Activated B cell treated with CpG ODN at 0.5 μM for 24 hours (primary cell): ENCODE results near the gene CDK17. TPM values are rescaled to one million over a fixed set of nuclear protein-coding genes. Genes with fewer than 3 reads are reported as not detected.

Source experiments
- ATAC-seq: fragments of 200-7000 bp; cut with Tn5 transposase; one replicate; pipeline ENCODE4 v1.10.0; 2021; ENCODE audit warnings: low read depth, mild to moderate bottlenecking, moderate library complexity
- CTCF ChIA-PET: fragments of 350-600 bp; sonication (Branson Sonifier 250); formaldehyde crosslinking; loops from one replicate; lab custom pipeline; 2021; ENCODE audit warnings: antibody characterized with exemption; lab: Charles Lee
- POLR2A ChIA-PET: fragments of 350-600 bp; sonication (Branson Sonifier 250); formaldehyde crosslinking; loops from one replicate; lab custom pipeline; 2021; ENCODE audit warnings: antibody characterized with exemption; lab: Charles Lee
- DNase-seq: peaks from one replicate; pipeline ENCODE4 v3.0.0; 2022
- H3K27ac Mint-ChIP-seq: one replicate; pipeline ENCODE4 v1.8.0; 2020; ENCODE audit warnings: mixed read lengths
- H3K27me3 Mint-ChIP-seq: one replicate; pipeline ENCODE4 v1.8.0; 2021; ENCODE audit warnings: mixed read lengths
- H3K36me3 Mint-ChIP-seq: one replicate; pipeline ENCODE4 v1.8.0; 2021; ENCODE audit warnings: low read depth, mixed read lengths
- H3K4me1 Mint-ChIP-seq: one replicate; pipeline ENCODE4 v1.8.0; 2021; ENCODE audit warnings: mixed read lengths
- H3K4me3 Mint-ChIP-seq: one replicate; pipeline ENCODE4 v1.8.0; 2020; ENCODE audit warnings: mild to moderate bottlenecking, mixed read lengths
- H3K9me3 Mint-ChIP-seq: one replicate; pipeline ENCODE4 v1.8.0; 2020; ENCODE audit warnings: mixed read lengths
- CTCF ChIP-seq: fragments of 200-600 bp; IDR thresholded peaks from one replicate; pipeline ENCODE4 v1.8.0; 2022; ENCODE audit warnings: antibody characterized with exemption, mild to moderate bottlenecking
- intact Hi-C: fragments of 100-400 bp; cut with micrococcal nuclease; formaldehyde crosslinking; loops from one replicate; pipeline ENCODE4 v1.15.1; 2024
- total RNA-seq: library from RNA; stranded (reverse); gene quantifications from 2 replicates; pipeline ENCODE4 v1.2.3, GENCODE V29; 2022

The CDK17 gene
- total RNA-seq, 1 donor from 2014 or later: 57.3 TPM

- no peak for ATAC-seq
- Mint-ChIP-seq H3K27ac (no peak overlapping the region), H3K4me3 (no peak overlapping the region), H3K9me3 (no peaks in the 10 kb centered on the region), H3K4me1 (peaks cover 72% of the 10 kb centered on the region), H3K36me3 (peaks cover 4% of the 10 kb centered on the region), H3K27me3 (no peaks in the 10 kb centered on the region)
- intact Hi-C loops: no loop called here
- CTCF ChIA-PET: no interaction called here
- TF ChIP-seq CTCF: no peak
- POLR2A ChIA-PET: interaction anchor here (0.9 kb wide), 1 partner anchor 29 kb away, joined by 3 read pairs; the partner anchor contains the start of gene CDK17
- no peak for DNase-seq
These were observed 29.0 kb downstream of the CDK17 start for GRCh38 chr12:96371138-96371789.

GRCh38 chr12:96368687-96369086, 31.6 kb downstream of the CDK17 start:
- no peak for DNase-seq
- Mint-ChIP-seq H3K4me1 (peaks cover 65% of the 10 kb centered on the region), H3K4me3 (no peak overlapping the region), H3K27ac (no peak overlapping the region), H3K36me3 (peaks cover 8% of the 10 kb centered on the region), H3K27me3 (no peaks in the 10 kb centered on the region), H3K9me3 (no peaks in the 10 kb centered on the region)
- ATAC-seq: no peak
- ChIA-PET POLR2A (no interaction called here), CTCF (no interaction called here)
- intact Hi-C loops: no loop called here
- no peak for TF ChIP-seq CTCF

- Mint-ChIP-seq H3K4me1 (peaks cover 62% of the 10 kb centered on the region), H3K27ac (no peak overlapping the region), H3K4me3 (no peak overlapping the region), H3K36me3 (peaks cover 8% of the 10 kb centered on the region), H3K27me3 (no peaks in the 10 kb centered on the region), H3K9me3 (no peaks in the 10 kb centered on the region)
- no peak for ATAC-seq
- intact Hi-C loops: no loop called here
- POLR2A ChIA-PET: no interaction called here
- TF ChIP-seq CTCF: no peak
- no peak for DNase-seq
- CTCF ChIA-PET: no interaction called here
These were observed 32.0 kb downstream of the CDK17 start for GRCh38 chr12:96368233-96368632.

GRCh38 chr12:96366381-96366654, 33.9 kb downstream of the CDK17 start:
- no peak for TF ChIP-seq CTCF
- no peak for ATAC-seq
- Mint-ChIP-seq H3K36me3 (peaks cover 8% of the 10 kb centered on the region), H3K4me3 (no peak overlapping the region), H3K27ac (no peak overlapping the region), H3K9me3 (no peaks in the 10 kb centered on the region), H3K27me3 (no peaks in the 10 kb centered on the region), H3K4me1 (peaks cover 62% of the 10 kb centered on the region)
- ChIA-PET CTCF (no interaction called here), POLR2A (no interaction called here)
- DNase-seq: no peak
- intact Hi-C loops: no loop called here

GRCh38 chr12:96365604-96366380, 34.4 kb downstream of the CDK17 start:
- peaks cover 7% of the 10 kb centered on the region for H3K36me3 Mint-ChIP-seq
- intact Hi-C loops: loop anchor here (2.0 kb wide), 1 partner anchor 13 kb away; no protein-coding TSS in a partner anchor
- H3K4me3 Mint-ChIP-seq: no peak overlapping the region
- H3K27me3 Mint-ChIP-seq: no peaks in the 10 kb centered on the region
- no peak for TF ChIP-seq CTCF
- no peaks in the 10 kb centered on the region for H3K9me3 Mint-ChIP-seq
- DNase-seq: no peak
- no peak overlapping the region for H3K27ac Mint-ChIP-seq
- ATAC-seq: no peak
- peaks cover 63% of the 10 kb centered on the region for H3K4me1 Mint-ChIP-seq
- ChIA-PET CTCF (no interaction called here), POLR2A (interaction anchor here (1.0 kb wide), 1 partner anchor 34 kb away, joined by 4 read pairs; the partner anchor contains the start of gene CDK17)
